ENCODE measurements around the gene GKN2. TPM values are rescaled to one million over a fixed set of nuclear protein-coding genes. Genes with fewer than 3 reads are reported as not detected.

GKN2 gene
- total RNA-seq, 1 experiment from 2014 or later = not detected

GRCh38 chr2:68921646-68922045 lies 31.0 kb downstream of the GKN2 start (continued):
- TF ChIP-seq, protein P1, sequence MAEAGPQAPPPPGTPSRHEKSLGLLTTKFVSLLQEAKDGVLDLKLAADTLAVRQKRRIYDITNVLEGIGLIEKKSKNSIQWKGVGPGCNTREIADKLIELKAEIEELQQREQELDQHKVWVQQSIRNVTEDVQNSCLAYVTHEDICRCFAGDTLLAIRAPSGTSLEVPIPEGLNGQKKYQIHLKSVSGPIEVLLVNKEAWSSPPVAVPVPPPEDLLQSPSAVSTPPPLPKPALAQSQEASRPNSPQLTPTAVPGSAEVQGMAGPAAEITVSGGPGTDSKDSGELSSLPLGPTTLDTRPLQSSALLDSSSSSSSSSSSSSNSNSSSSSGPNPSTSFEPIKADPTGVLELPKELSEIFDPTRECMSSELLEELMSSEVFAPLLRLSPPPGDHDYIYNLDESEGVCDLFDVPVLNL (CRISPR knock-in tag; IDR thresholded peaks at IDR 0.05; ENCODE audit: borderline replicate concordance, low read depth) = no peak
- no peak for TF ChIP-seq CDX4 (CRISPR knock-in tag; IDR thresholded peaks at IDR 0.05; ENCODE audit: borderline replicate concordance)
- no peak for TF ChIP-seq ETV6 (CRISPR knock-in tag; IDR thresholded peaks at IDR 0.05)
- no peak for TF ChIP-seq AR (CRISPR knock-in tag; IDR thresholded peaks at IDR 0.05)
- no peak for TF ChIP-seq SP1 (CRISPR knock-in tag; conservative IDR thresholded peaks at IDR 0.05)
- TF ChIP-seq CBFB (CRISPR knock-in tag; IDR thresholded peaks at IDR 0.05; ENCODE audit: low read depth) = no peak
- no peak for TF ChIP-seq RELA (CRISPR knock-in tag; IDR thresholded peaks at IDR 0.05; ENCODE audit: borderline replicate concordance)
- TF ChIP-seq OVOL2 (CRISPR knock-in tag; IDR thresholded peaks at IDR 0.05; ENCODE audit: borderline replicate concordance) = no peak
- no peak for TF ChIP-seq CREM (CRISPR knock-in tag; IDR thresholded peaks at IDR 0.05)
- TF ChIP-seq SMAD3 (CRISPR knock-in tag; IDR thresholded peaks at IDR 0.05; ENCODE audit: borderline replicate concordance) = no peak
- TF ChIP-seq, protein P2, sequence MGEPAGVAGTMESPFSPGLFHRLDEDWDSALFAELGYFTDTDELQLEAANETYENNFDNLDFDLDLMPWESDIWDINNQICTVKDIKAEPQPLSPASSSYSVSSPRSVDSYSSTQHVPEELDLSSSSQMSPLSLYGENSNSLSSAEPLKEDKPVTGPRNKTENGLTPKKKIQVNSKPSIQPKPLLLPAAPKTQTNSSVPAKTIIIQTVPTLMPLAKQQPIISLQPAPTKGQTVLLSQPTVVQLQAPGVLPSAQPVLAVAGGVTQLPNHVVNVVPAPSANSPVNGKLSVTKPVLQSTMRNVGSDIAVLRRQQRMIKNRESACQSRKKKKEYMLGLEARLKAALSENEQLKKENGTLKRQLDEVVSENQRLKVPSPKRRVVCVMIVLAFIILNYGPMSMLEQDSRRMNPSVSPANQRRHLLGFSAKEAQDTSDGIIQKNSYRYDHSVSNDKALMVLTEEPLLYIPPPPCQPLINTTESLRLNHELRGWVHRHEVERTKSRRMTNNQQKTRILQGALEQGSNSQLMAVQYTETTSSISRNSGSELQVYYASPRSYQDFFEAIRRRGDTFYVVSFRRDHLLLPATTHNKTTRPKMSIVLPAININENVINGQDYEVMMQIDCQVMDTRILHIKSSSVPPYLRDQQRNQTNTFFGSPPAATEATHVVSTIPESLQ (CRISPR knock-in tag; IDR thresholded peaks at IDR 0.05) = no peak
- no peak for TF ChIP-seq GTF2I (CRISPR knock-in tag; conservative IDR thresholded peaks at IDR 0.05)

DNA sequence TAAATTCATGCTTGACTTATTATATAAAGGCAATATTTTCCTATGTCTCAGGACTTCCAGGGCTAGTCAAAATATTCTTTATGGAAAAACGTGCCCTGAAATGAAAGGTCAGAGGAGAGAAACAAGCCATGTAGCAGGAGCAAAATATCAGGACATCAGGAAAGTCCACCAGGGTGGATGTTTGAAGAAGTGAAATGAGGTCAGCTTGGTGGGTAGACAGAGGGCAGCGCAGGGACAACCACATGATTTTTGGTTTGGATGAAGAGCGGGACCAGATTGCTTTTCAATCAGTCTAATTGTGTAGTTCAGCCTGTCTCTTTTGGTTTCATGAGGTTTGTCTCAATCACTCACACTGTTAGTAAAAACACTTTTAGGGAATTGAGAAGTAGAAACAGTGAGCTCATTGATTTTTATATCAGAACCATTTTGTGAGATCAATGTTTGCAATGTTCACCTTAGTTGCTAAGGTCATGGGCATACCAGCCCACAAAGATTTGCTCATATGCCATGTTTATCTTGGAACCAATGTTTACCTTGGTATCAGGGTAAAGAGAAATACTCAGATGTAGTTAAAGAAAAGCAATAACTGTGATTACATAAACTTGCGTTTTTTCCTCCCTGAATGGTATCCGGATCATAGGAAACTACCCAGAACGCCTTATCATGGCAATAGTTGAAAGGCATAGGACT lies 32.1 kb downstream of the GKN2 start:
- TF ChIP-seq ZMAT4 (CRISPR knock-in tag; IDR thresholded peaks at IDR 0.05) = no peak
- TF ChIP-seq GRHL2 (CRISPR knock-in tag; IDR thresholded peaks at IDR 0.05; ENCODE audit: insufficient replicate concordance, severe bottlenecking) = no peak
- no peak for TF ChIP-seq E2F1 (CRISPR knock-in tag; IDR thresholded peaks at IDR 0.05)
- Mint-ChIP-seq H3K4me3 (no peak overlapping the region), H3K9me3 (0 out of 2 replicates have a peak, but pooled peaks cover 3% of the 10 kb centered on the region), H3K27ac (no peak overlapping the region), H3K27me3 (ENCODE audit: low read depth) (no peaks in the 10 kb centered on the region; the same call in 1 of the 2 replicates), H3K36me3 (no peaks in the 10 kb centered on the region), H3K4me1 (peaks cover 5% of the 10 kb centered on the region)
- no peak for DNase-seq (ENCODE audit: low spot score)
- POLR2A ChIA-PET = no interaction called here
- ATAC-seq = no peak
- CTCF ChIA-PET = interaction anchor here (0.6 to 2.2 kb wide), 3 partner anchors 23 to 211 kb away, joined by 3 to 6 read pairs (median 3); no protein-coding TSS in a partner anchor

Measured in WTC11 (cell line).